Measurements from ENCODE around the gene FTCD. TPM values are rescaled to one million over a fixed set of nuclear protein-coding genes. Genes with fewer than 3 reads are reported as not detected.
"Not testable (repeated sequence)": the region's sequence is repeated elsewhere in the genome, so short reads cannot be mapped to it uniquely, and the experiment has no call there.

Gene FTCD
- 0.83 TPM for total RNA-seq
- long read RNA-seq, partial matches to known transcripts = 1 of 1 reads
- long read RNA-seq, other reads (novel, unspliced or antisense) = 0 of 1 reads

DNA sequence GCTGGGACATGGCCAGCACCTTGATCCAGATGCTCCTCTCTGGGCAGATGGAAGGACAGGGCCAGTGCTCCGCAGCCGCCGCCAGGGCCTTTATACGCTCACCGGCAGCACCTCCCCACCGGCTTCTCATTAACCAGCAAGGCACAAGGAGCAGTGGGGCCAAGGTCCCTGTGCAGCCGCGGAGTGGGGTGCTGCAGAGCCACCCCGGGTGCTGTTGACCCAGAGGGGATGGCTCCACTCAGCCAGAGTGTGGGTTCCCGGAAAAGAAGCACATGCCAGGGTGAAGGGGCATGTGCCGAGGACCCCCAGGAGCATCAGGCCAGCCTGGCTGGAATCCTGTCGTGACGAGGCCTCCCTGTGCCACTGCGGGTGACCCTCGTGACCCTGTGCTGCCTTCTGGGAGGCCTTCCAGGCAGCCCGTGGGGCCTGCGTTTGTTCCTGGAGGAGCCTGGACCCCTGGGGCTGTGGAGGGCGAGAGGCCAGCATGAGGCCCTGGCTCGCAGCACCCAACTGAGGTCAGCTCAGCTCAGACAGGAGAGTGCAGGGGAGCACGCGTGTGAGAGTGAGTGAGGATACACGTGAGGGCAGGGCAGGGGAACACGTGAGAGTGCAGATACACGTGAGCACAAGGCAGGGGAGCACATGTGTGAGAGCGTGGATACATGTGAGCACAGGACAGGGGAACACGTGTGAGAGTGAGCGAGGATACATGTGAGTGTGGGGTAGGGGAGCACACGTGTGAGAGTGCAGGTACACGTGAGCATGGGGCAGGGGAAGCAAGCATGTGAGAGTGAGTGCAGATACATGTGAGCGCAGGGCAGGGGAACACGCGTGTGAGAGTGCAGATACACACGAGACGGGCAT lies at the start of gene FTCD:
Gene FTCD, minus strand, starts transcription at position 66 of the 864 bp plus-strand sequence. Its CDS starts 56 bp downstream, at position 10.
- peak; percentile 72 for DNase-seq (ENCODE audit: low spot score)
- intact Hi-C loops (cut with DNase I) = no loop called here

GRCh38 chr21:46205166-46205565 lies 49.8 kb upstream of the FTCD start:
- intact Hi-C loops (cut with DNase I) = no loop called here
- DNase-seq (ENCODE audit: low spot score) = peak; percentile 61

DNA sequence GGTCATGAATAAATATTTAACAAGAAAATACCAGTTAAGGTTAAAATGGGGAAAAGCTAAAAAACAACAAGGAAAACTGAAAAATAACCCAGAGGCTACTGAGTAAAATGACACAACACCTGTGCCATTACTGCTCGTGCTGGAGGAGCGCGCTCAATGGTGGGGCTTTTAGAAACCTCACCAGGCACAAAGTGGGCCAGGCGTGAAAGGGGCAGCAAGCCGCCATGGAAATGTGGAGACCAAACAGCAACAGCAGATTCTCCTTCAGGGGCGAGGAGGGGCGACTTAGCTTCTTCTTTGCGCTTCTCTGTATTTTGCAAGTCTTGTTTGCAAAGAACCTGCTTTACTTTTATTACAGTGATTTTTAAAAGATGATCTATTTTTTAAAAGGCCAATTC lies 47.8 kb upstream of the FTCD start:
- intact Hi-C loops (cut with DNase I) = no loop called here
- peak; percentile 71 for DNase-seq (ENCODE audit: low spot score)

DNA sequence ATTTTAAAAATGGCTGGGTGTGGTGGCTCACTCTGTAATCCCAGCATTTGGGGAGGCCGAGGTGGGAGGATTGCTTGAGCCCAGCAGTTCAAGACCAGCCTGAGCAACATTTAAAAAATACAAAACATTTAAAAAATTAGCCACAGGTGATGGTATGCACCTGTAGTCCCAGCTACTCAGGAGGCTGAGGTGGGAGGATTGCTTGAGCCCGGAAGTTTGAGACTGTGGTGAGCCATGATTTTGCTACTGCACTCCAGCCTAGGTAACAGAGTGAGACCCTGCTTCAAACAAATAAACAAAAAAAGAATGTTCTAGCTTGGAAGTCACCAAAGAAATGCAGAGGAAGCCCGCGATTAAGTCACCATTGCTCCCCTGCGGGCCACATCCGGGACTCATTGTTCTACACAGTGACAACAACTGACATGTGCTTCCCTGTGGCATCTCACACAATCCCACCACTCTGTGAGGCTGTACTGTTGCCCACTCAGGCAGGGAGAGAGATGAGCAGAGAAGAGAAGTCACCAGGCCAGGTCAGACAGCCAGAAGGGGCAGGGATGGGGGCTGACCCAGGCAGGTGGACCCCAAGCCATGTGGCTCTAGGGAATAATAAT lies 47.3 kb upstream of the FTCD start:
- peak; percentile 58 for DNase-seq (ENCODE audit: low spot score)
- intact Hi-C loops (cut with DNase I) = no loop called here

- intact Hi-C loops (cut with DNase I); DNase-seq (ENCODE audit: low spot score): not testable (repeated sequence)
These were observed 45.8 kb upstream of the FTCD start for GRCh38 chr21:46200877-46201803.

DNA sequence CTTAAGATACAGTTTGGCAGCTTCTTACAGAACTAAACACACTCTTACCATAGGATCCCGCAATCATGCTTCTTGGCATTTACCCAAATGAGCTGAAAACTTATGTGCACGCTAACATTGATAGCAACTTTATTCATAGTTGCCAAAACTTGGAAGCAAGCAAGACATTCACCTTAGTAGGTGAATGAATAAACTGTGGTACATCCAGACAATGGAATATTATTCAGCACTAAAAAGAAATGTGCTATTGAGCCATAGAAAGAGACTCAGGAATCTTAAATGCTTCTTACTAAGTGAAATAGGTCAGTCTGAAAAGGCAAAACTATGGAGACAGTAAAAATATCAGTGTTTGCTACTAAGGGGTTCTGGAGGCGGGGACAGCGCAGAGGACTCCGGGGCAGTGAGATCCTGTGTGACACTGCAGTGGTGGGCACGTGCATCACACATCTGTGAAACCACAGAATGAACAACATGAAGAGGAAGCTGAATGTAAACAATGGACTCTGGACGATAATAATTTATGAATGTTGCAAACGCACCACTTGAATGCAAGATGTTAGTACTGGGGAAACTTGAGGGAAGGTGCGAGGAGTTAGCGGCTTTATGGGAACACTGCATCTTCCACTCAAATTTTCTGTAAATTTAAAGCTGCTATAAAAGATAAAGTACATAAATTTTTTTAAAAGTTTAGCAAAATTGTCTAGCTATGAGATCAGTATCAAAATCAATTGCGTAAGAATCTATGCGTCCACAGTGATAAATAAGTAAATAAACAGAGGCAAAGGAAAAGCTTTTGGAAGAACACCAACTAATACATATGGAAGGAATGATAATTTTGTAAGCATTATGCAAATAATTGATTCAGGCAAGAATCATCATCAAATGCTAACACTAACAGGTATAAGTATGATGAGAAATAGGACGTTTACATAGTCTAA lies 44.3 kb upstream of the FTCD start:
- DNase-seq (ENCODE audit: low spot score) = no peak
- intact Hi-C loops (cut with DNase I) = no loop called here

DNA sequence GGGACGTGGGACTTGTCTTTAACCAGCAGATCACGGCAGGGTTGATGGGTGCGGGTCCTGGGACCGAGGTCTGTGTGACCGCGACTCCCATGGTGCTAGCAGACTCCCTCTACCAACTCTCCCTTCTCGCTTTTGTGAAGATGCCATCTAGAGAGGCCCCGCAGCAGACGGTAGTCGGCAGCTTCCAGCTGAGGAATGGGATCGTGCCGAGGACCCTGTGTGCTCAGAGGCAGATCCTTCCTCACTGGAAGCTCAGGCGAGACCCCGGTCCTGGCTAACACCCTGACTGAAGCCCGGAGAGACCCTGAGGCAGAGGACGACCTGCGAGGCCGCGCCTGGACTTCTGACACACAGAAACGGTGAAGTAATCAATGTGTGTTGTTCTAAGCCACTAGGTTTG lies 41.4 kb upstream of the FTCD start:
- intact Hi-C loops (cut with DNase I) = no loop called here
- peak; percentile 51 for DNase-seq (ENCODE audit: low spot score)

- peak; percentile 64 for DNase-seq (ENCODE audit: low spot score)
- intact Hi-C loops (cut with DNase I) = no loop called here
These were observed 40.3 kb upstream of the FTCD start for GRCh38 chr21:46195595-46196195.

GRCh38 chr21:46194374-46195334 lies 39.3 kb upstream of the FTCD start:
- peak; percentile 64 for DNase-seq (ENCODE audit: low spot score)

DNA sequence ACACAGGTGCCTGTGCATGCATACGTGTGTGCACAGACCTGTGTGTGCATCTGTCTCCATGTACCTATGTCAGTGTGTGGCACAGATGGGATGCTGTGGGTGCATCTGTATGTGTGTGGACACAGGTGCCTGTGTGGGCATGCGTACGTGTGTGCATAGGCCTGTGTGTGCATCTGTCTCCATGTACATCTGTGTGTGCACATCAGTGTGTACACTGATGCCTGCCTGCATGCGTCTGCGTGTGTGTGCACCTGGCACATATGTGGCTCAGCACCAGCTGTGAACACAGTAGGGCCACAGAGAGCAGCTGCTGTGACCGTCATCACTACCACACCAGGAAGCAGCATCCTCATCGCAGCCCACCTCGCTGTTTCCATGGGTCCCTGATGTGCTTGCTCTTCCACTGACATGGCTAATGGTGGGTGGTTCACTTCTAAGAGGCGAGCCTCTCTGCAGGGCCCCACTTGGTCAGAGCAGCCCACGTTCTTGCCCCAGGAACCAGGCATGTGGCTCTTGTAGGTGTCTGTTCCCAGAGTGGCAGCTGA lies 38.5 kb upstream of the FTCD start:
- peak; percentile 44 for DNase-seq (ENCODE audit: low spot score)
- intact Hi-C loops (cut with DNase I) = no loop called here

More at GRCh38 chr21:46194374-46195334, 39.3 kb upstream of the FTCD start:
- intact Hi-C loops (cut with DNase I) = no loop called here

DNA sequence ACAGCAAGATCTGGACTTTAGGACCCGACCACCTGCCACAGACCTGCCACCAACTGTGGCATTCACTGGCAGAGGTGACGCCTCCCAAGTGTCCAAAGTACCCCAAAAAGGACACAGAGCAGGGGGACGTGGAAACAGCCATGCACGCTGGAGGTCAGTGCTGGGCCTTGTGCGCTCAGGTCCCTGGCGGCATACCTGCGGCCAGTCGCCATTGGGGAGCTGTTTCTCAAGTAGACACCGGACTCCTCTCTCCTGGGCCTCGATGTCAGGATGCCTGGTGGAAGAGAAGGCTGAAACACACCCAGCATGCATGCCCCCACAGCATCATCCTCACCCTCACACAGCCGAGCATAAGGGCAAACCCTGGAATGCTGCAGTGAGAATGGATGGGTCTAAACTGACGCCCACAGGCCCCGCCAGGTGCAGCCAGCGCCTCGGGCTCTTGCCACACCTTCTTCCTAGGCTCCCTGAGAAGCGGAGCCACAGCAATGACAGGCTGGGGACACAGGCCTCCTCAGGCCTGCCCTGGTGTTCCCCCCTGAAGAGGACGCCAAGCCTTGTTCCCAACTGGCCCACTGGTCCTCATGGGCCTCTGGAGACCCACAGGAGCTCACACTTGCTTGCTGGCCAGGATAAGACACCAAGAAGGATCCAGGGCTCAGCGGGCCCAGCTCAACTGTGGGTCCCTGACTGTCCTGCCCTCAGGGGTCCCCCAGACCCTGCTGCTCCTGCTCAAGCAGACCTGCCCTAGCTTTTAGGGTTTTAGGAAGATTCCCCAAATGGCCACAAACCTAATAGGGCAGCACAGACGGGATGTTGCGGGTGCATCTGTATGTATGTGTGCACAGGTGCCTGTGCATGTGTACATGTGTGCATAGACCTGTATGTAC lies 36.6 kb upstream of the FTCD start:
- intact Hi-C loops (cut with DNase I) = no loop called here
- DNase-seq (ENCODE audit: low spot score) = peak; percentile 31

DNA sequence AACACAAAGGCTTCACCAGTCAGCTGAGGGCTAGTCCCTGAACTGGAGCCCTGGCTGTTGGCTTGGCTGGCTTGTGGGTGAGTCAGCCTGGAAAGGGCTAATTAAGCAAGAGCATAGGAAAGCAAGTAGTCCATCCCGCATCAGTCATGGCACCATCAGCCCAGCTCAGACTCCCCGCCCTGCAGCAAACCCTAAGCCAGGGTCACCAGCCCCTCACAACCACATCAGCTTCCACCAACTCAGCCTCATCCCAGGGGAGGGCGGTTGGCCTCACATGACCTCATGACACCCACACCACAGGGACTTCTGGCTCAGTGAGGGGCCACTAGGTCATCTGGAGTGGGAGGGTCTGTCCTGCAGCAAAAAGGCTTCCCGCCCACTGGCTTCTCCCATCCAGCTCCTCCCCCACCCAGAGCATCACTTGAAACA lies 35.9 kb upstream of the FTCD start:
- no peak for DNase-seq (ENCODE audit: low spot score)
- intact Hi-C loops (cut with DNase I) = no loop called here

GRCh38 chr21:46190491-46191131 lies 35.2 kb upstream of the FTCD start:
- DNase-seq (ENCODE audit: low spot score) = peak; percentile 73
- intact Hi-C loops (cut with DNase I) = no loop called here

- DNase-seq (ENCODE audit: low spot score) = peak; percentile 71
- intact Hi-C loops (cut with DNase I) = loop anchor here (2.0 kb wide), 1 partner anchor 39 kb away; the partner anchor contains the start of gene LSS
These were observed 34.6 kb upstream of the FTCD start for GRCh38 chr21:46189959-46190490.

Data from cardiac septum (tissue), 1 donor.